ENCODE data around the gene SARDH. TPM values are rescaled to one million over a fixed set of nuclear protein-coding genes. Genes with fewer than 3 reads are reported as not detected.
"Not testable (repeated sequence)": the region's sequence is repeated elsewhere in the genome, so short reads cannot be mapped to it uniquely, and the experiment has no call there.

Gene SARDH
- total RNA-seq, 1 donor from 2014 or later = 5.7 TPM

GRCh38 chr9:133635098-133635497, 103.1 kb downstream of the SARDH start:
- no peak overlapping the region for H3K27ac ChIP-seq (ENCODE audit: low read depth, low read length)
- peaks cover 27 to 57% (median 51%) of the 10 kb centered on the region in 3 donors for H3K27me3 ChIP-seq (ENCODE audit: control insufficient read depth in 3 of 3, insufficient read depth in 3 of 3, low read length in 3 of 3)
- no peak overlapping the region for H3K9ac ChIP-seq (ENCODE audit: low read depth in 1 of 3, low read length in 3 of 3)
- peaks cover 0 to 3% (median 0%) of the 10 kb centered on the region in 3 donors for H3K4me1 ChIP-seq (ENCODE audit: control insufficient read depth in 3 of 3, insufficient read depth in 3 of 3, low read length in 3 of 3)
- no peak overlapping the region for H3K4me3 ChIP-seq (ENCODE audit: low read length in 3 of 3)
- H3K9me3 ChIP-seq (ENCODE audit: control insufficient read depth in 3 of 3, low read length in 3 of 3) = no peaks in the 10 kb centered on the region
- no peaks in the 10 kb centered on the region for H3K36me3 ChIP-seq (ENCODE audit: control insufficient read depth in 3 of 3, insufficient read depth in 3 of 3, low read length in 3 of 3)

GRCh38 chr9:133634081-133634691, 104.0 kb downstream of the SARDH start:
- Histone ChIP-seq H3K27ac (ENCODE audit: low read depth, low read length) (no peak overlapping the region), H3K27me3 (ENCODE audit: control insufficient read depth in 3 of 3, insufficient read depth in 3 of 3, low read length in 3 of 3) (peaks cover 27 to 54% (median 49%) of the 10 kb centered on the region in 3 donors), H3K9ac (ENCODE audit: low read depth in 1 of 3, low read length in 3 of 3) (no peak overlapping the region), H3K4me1 (ENCODE audit: control insufficient read depth in 3 of 3, insufficient read depth in 3 of 3, low read length in 3 of 3) (peaks cover 0 to 3% (median 0%) of the 10 kb centered on the region in 3 donors), H3K9me3 (ENCODE audit: control insufficient read depth in 3 of 3, low read length in 3 of 3) (no peaks in the 10 kb centered on the region), H3K4me3 (ENCODE audit: low read length in 3 of 3) (no peak overlapping the region), H3K36me3 (ENCODE audit: control insufficient read depth in 3 of 3, insufficient read depth in 3 of 3, low read length in 3 of 3) (no peaks in the 10 kb centered on the region)

GRCh38 chr9:133633681-133634080, 104.5 kb downstream of the SARDH start:
- no peaks in the 10 kb centered on the region for H3K36me3 ChIP-seq (ENCODE audit: control insufficient read depth in 3 of 3, insufficient read depth in 3 of 3, low read length in 3 of 3)
- H3K4me3 ChIP-seq (ENCODE audit: low read length in 3 of 3) = no peak overlapping the region
- no peaks in the 10 kb centered on the region for H3K9me3 ChIP-seq (ENCODE audit: control insufficient read depth in 3 of 3, low read length in 3 of 3)
- no peak overlapping the region for H3K27ac ChIP-seq (ENCODE audit: low read depth, low read length)
- H3K27me3 ChIP-seq (ENCODE audit: control insufficient read depth in 3 of 3, insufficient read depth in 3 of 3, low read length in 3 of 3) = peaks cover 30 to 58% (median 51%) of the 10 kb centered on the region in 3 donors
- H3K9ac ChIP-seq (ENCODE audit: low read depth in 1 of 3, low read length in 3 of 3) = no peak overlapping the region
- H3K4me1 ChIP-seq (ENCODE audit: control insufficient read depth in 3 of 3, insufficient read depth in 3 of 3, low read length in 3 of 3) = peaks cover 0 to 3% (median 0%) of the 10 kb centered on the region in 3 donors

- no peaks in the 10 kb centered on the region for H3K36me3 ChIP-seq (ENCODE audit: control insufficient read depth in 3 of 3, insufficient read depth in 3 of 3, low read length in 3 of 3)
- no peak overlapping the region for H3K4me3 ChIP-seq (ENCODE audit: low read length in 3 of 3)
- H3K27me3 ChIP-seq (ENCODE audit: control insufficient read depth in 3 of 3, insufficient read depth in 3 of 3, low read length in 3 of 3) = peaks cover 31 to 54% (median 50%) of the 10 kb centered on the region in 3 donors
- no peak overlapping the region for H3K27ac ChIP-seq (ENCODE audit: low read depth, low read length)
- no peaks in the 10 kb centered on the region for H3K9me3 ChIP-seq (ENCODE audit: control insufficient read depth in 3 of 3, low read length in 3 of 3)
- H3K4me1 ChIP-seq (ENCODE audit: control insufficient read depth in 3 of 3, insufficient read depth in 3 of 3, low read length in 3 of 3) = peaks cover 0 to 3% (median 0%) of the 10 kb centered on the region in 3 donors
- H3K9ac ChIP-seq (ENCODE audit: low read depth in 1 of 3, low read length in 3 of 3) = no peak overlapping the region
Observed at GRCh38 chr9:133632806-133633680, 105.1 kb downstream of the SARDH start.

GRCh38 chr9:133631111-133631510, 107.0 kb downstream of the SARDH start:
- H3K9ac ChIP-seq (ENCODE audit: low read depth in 1 of 3, low read length in 3 of 3) = no peak overlapping the region
- peaks cover 19 to 49% (median 45%) of the 10 kb centered on the region in 3 donors for H3K27me3 ChIP-seq (ENCODE audit: control insufficient read depth in 3 of 3, insufficient read depth in 3 of 3, low read length in 3 of 3)
- H3K36me3 ChIP-seq (ENCODE audit: control insufficient read depth in 3 of 3, insufficient read depth in 3 of 3, low read length in 3 of 3) = no peaks in the 10 kb centered on the region
- H3K9me3 ChIP-seq (ENCODE audit: control insufficient read depth in 3 of 3, low read length in 3 of 3) = peaks cover 0 to 2% (median 0%) of the 10 kb centered on the region in 3 donors
- H3K4me3 ChIP-seq (ENCODE audit: low read length in 3 of 3) = no peak overlapping the region
- peaks cover 0 to 3% (median 0%) of the 10 kb centered on the region in 3 donors for H3K4me1 ChIP-seq (ENCODE audit: control insufficient read depth in 3 of 3, insufficient read depth in 3 of 3, low read length in 3 of 3)
- no peak overlapping the region for H3K27ac ChIP-seq (ENCODE audit: low read depth, low read length)

- Histone ChIP-seq H3K27me3 (ENCODE audit: control insufficient read depth in 3 of 3, insufficient read depth in 3 of 3, low read length in 3 of 3) (peaks cover 16 to 36% (median 34%) of the 10 kb centered on the region in 3 donors), H3K4me3 (ENCODE audit: low read length in 3 of 3) (no peak overlapping the region), H3K9ac (ENCODE audit: low read depth in 1 of 3, low read length in 3 of 3) (no peak overlapping the region), H3K27ac (ENCODE audit: low read depth, low read length) (no peak overlapping the region), H3K36me3 (ENCODE audit: control insufficient read depth in 3 of 3, insufficient read depth in 3 of 3, low read length in 3 of 3) (no peaks in the 10 kb centered on the region), H3K9me3 (ENCODE audit: control insufficient read depth in 3 of 3, low read length in 3 of 3) (peaks cover 0 to 2% (median 0%) of the 10 kb centered on the region in 3 donors), H3K4me1 (ENCODE audit: control insufficient read depth in 3 of 3, insufficient read depth in 3 of 3, low read length in 3 of 3) (peaks cover 0 to 3% (median 0%) of the 10 kb centered on the region in 3 donors)
Observed at GRCh38 chr9:133629221-133630110, 108.7 kb downstream of the SARDH start.

- Histone ChIP-seq H3K4me3 (ENCODE audit: low read length in 3 of 3) (no peak overlapping the region), H3K36me3 (ENCODE audit: control insufficient read depth in 3 of 3, insufficient read depth in 3 of 3, low read length in 3 of 3) (no peaks in the 10 kb centered on the region), H3K9me3 (ENCODE audit: control insufficient read depth in 3 of 3, low read length in 3 of 3) (peaks cover 0 to 2% (median 0%) of the 10 kb centered on the region in 3 donors), H3K4me1 (ENCODE audit: control insufficient read depth in 3 of 3, insufficient read depth in 3 of 3, low read length in 3 of 3) (no peaks in the 10 kb centered on the region), H3K27me3 (ENCODE audit: control insufficient read depth in 3 of 3, insufficient read depth in 3 of 3, low read length in 3 of 3) (peaks cover 11 to 29% (median 27%) of the 10 kb centered on the region in 3 donors), H3K27ac (ENCODE audit: low read depth, low read length) (no peak overlapping the region), H3K9ac (ENCODE audit: low read depth in 1 of 3, low read length in 3 of 3) (no peak overlapping the region)
Observed at GRCh38 chr9:133628766-133629165, 109.4 kb downstream of the SARDH start.

- H3K9ac ChIP-seq (ENCODE audit: low read depth in 1 of 3, low read length in 3 of 3) = no peak overlapping the region
- H3K27ac ChIP-seq (ENCODE audit: low read depth, low read length) = no peak overlapping the region
- no peaks in the 10 kb centered on the region for H3K4me1 ChIP-seq (ENCODE audit: control insufficient read depth in 3 of 3, insufficient read depth in 3 of 3, low read length in 3 of 3)
- no peaks in the 10 kb centered on the region for H3K36me3 ChIP-seq (ENCODE audit: control insufficient read depth in 3 of 3, insufficient read depth in 3 of 3, low read length in 3 of 3)
- H3K9me3 ChIP-seq (ENCODE audit: control insufficient read depth in 3 of 3, low read length in 3 of 3) = peaks cover 0 to 2% (median 0%) of the 10 kb centered on the region in 3 donors
- peaks cover 9 to 29% (median 25%) of the 10 kb centered on the region in 3 donors for H3K27me3 ChIP-seq (ENCODE audit: control insufficient read depth in 3 of 3, insufficient read depth in 3 of 3, low read length in 3 of 3)
- no peak overlapping the region for H3K4me3 ChIP-seq (ENCODE audit: low read length in 3 of 3)
Observed at GRCh38 chr9:133627341-133627740, 110.8 kb downstream of the SARDH start.

GRCh38 chr9:133626008-133626407, 112.1 kb downstream of the SARDH start:
- H3K4me1 ChIP-seq (ENCODE audit: control insufficient read depth in 3 of 3, insufficient read depth in 3 of 3, low read length in 3 of 3); H3K9me3 ChIP-seq (ENCODE audit: control insufficient read depth in 3 of 3, low read length in 3 of 3); H3K27ac ChIP-seq (ENCODE audit: low read depth, low read length); H3K36me3 ChIP-seq (ENCODE audit: control insufficient read depth in 3 of 3, insufficient read depth in 3 of 3, low read length in 3 of 3); H3K9ac ChIP-seq (ENCODE audit: low read depth in 1 of 3, low read length in 3 of 3); H3K4me3 ChIP-seq (ENCODE audit: low read length in 3 of 3): not testable (repeated sequence)
- peaks cover 14 to 31% (median 29%) of the 10 kb centered on the region in 3 donors for H3K27me3 ChIP-seq (ENCODE audit: control insufficient read depth in 3 of 3, insufficient read depth in 3 of 3, low read length in 3 of 3)
